HG02970 (cell line): ENCODE data around the gene RGS10.
"Not testable (repeated sequence)": the region's sequence is repeated elsewhere in the genome, so short reads cannot be mapped to it uniquely, and the experiment has no call there.

Source experiments
- ATAC-seq: cut with Tn5 transposase; IDR thresholded peaks from one replicate; pipeline ENCODE4 v1.9.1; 2021; ENCODE audit warnings: mild to moderate bottlenecking, moderate library complexity, moderate number of reproducible peaks; ENCODE audit not compliant: unreplicated experiment, low FRiP score

The RGS10 gene, protein sequence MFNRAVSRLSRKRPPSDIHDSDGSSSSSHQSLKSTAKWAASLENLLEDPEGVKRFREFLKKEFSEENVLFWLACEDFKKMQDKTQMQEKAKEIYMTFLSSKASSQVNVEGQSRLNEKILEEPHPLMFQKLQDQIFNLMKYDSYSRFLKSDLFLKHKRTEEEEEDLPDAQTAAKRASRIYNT

DNA sequence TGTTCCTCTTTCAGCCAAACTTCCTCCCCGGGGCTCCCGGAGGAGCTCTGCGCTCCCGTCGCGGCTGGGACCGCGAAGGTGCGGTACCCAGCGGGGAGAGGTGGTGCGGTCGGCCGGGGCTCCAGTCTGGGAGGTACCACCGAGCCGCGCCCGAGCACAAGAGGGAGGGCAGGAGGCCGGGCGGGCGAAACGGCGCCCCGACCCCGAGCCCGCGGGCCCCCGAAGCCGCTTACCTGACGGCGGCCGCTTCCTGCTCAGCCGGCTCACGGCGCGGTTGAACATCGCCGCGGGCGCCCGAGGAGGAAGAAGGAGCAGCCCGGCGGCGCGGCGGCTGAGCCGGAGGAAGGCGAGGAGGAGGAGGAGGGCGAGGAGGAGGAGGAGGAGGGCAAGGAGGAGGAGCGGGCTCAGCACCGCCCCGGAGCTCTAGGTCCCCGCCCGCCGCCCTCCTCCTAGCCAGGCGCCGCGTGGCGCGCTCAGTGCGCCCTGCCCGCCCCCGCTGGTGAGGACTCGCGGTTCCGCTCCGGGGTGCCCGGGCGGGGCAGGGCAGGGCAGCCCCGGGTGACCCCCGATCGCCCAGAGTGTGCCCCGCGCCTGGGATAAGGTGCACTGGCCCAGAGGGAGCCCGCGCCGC lies at the start of gene RGS10:
TSS of gene RGS10 (minus strand) at position 363 of the 631 bp plus-strand sequence. CDS start at position 282, 81 bp downstream.
- peak; percentile 56 for ATAC-seq

DNA sequence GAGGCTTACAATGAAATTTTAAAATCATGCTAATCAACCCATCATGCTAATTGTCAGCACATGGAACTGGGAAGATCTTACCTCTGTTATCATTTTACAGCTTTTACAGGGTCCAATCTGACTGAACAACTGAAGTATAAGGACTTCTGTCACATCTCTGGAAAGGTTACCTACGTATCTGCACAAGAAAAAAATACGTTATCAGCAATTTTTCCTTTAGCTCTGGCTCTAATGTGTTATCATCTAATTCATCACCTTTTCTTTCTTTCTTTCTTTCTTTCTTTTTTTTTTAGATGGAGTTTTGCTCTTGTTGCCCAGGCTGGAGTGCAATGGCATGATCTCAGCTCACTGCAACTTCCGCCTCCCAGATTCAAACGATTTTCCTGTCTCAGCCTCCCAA lies 45.6 kb upstream of the RGS10 start:
- no peak for ATAC-seq

DNA sequence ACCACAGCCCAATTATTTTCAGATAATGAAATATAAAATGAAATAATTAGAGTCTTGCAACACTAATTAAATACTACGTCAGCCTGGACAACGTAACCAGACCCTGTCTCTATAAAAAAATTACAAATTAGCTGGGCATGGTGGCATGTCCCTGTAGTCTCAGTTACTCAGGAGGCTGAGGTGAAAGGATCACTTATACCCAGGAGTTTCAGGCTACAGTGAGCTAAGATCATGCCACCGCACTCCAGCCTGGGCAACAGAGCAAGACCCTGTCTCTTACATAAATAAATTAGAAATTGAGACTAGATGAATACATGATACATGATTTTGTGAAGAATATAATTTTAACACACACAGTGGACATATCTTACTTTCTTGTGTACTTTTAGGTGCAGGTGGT lies 35.8 kb upstream of the RGS10 start:
- no peak for ATAC-seq

DNA sequence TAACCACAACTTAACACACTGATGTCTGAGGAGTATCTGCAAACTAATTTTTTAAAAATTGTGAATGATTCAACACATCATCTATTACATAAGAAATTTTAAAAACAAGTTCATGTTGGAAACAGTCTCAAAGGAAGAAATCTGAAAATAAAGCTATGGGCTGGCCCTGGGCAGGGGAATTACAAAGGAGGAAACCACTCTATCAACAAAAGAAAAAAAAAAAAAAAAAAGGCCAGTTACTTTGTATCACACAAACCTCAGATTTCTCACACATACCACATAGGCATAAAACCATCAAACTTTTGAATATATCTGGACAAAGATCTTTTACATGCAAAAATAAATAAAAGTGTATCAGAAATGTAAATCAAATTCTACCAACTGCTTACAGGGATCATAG lies 33.5 kb upstream of the RGS10 start:
- no peak for ATAC-seq

DNA sequence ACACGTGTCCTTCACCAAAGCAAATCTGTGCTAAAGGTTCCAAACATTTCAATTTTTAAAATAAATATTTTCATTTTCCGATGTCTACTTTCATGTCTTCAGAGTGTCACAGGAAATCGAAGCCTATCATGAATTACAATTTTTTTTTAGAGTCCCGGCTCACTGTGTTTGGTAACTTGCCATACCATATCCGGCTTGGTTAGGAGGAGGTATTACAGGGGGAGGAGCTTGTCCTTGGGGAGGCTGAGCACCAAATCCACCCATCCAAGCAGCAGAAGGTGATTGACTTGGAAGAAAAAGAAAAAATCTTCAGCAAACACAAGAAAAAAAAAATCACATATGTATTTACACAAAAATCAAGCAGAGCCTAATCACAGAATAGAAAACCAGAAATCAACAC lies 33.0 kb upstream of the RGS10 start:
- no peak for ATAC-seq

DNA sequence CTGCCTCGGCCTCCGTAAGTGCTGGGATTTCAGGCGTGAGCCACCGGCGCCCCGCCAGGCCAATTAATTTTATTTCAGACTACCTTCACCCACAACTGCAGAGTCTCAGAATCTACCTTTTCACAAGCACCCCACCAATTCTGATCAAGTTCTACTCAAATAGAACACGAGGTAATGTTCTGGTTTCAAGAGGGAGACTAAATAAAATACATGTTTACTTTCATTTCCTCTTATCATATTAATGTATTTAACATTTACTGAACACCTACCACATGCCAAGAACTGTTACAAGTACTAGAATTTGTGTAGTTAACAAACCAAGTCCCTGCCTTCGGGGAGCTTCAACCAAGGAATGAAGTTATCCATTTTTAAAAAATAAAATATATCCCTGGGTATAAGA lies 25.5 kb upstream of the RGS10 start:
- no peak for ATAC-seq

DNA sequence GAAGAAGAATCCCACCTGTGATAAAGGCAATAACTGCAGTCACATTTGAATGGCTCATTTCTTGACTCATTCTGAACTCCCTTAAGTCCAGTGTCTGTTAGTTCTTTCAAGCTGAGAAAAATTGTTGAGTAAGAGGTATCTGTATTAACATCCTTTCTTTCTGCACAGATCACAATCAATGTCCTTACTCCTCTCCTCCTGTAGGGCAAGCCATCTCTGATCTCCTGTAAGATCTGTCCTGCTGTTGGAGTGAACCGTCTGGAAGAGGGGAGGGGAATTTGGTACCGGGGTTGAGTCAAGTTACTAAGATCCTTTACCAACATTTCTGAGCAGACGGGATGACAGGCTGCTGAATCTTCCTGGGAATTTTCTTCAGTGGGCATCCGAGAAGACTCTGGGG lies 19.6 kb upstream of the RGS10 start:
- no peak for ATAC-seq

DNA sequence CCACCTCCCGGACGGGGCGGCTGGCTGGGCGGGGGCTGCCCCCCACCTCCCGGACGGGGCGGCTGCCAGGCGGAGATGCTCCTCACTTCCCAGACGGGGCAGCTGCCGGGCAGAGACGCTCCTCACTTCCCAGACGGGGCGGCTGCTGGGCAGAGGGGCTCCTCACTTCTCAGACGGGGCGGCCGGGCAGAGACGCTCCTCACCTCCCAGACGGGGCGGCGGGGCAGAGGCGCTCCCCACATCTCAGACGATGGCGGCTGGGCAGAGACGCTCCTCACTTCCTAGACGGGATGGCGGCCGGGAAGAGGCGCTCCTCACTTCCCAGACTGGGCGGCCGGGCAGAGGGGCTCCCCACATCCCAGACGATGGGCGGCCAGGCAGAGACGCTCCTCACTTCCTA lies 17.0 kb upstream of the RGS10 start:
- not testable (repeated sequence) for ATAC-seq

DNA sequence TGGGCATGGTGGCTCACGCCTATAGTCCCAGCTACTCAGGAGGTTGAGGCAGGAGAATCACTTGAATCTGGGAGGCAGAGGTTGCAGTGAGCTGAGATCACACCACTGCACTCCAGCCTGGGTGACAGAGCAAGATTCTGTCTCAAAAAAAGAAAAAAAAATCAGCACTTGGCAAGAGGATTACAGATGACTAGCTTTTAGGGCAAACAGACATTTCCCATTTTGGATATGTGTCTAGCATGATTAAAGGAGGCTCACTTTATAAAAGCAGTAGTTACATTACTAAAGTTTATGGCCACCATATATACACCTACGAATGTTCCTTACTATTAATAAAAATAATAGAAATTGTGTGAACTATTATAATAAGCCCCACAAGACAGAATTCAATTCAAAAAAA lies 13.6 kb upstream of the RGS10 start:
- not testable (repeated sequence) for ATAC-seq

DNA sequence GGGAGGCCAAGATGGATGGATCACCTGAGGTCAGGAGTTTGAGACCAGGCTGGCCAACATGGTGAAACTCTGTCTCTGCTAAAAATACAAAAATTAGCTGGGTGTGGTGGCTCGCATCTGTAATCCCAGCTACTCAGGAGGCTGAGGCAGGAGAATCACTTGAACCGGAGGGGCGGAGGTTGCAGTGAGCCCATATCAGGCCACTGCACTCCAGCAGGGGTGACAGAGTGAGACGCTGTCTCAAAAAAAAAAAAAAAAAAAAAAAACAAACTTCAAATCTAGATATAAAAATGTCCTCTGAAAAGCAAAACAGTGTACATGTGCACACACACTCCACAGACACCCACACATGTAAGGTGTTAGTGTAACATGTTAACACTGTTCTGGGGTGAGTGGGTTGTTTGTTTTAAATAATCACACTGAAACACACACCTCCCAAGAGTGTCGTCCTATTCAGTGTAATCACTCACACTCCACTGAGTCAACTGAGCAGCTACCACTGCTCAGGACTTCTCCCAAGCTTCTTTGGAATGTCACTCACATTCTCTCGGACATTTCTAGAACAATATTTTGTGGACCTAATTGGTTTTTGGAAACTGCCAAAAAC lies 12.8 kb upstream of the RGS10 start:
- no peak for ATAC-seq

DNA sequence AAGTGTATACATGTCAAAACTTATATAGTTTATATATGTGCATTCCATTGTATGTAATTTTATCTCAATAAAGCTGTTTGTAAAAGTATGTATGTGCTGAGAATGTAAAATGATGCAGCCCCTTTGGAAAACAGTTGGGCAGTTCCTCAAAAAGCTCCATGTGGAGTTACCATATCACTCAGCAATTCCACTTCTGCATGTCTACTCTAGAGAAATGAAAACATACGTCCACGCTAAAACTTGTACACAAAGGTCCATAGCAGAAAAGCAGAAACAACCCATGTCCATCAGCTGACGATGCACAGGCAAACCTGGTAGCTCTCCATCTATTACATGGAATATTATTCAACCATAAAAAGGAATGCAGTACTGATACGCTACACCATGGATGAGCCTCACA lies 8.3 kb upstream of the RGS10 start:
- no peak for ATAC-seq

DNA sequence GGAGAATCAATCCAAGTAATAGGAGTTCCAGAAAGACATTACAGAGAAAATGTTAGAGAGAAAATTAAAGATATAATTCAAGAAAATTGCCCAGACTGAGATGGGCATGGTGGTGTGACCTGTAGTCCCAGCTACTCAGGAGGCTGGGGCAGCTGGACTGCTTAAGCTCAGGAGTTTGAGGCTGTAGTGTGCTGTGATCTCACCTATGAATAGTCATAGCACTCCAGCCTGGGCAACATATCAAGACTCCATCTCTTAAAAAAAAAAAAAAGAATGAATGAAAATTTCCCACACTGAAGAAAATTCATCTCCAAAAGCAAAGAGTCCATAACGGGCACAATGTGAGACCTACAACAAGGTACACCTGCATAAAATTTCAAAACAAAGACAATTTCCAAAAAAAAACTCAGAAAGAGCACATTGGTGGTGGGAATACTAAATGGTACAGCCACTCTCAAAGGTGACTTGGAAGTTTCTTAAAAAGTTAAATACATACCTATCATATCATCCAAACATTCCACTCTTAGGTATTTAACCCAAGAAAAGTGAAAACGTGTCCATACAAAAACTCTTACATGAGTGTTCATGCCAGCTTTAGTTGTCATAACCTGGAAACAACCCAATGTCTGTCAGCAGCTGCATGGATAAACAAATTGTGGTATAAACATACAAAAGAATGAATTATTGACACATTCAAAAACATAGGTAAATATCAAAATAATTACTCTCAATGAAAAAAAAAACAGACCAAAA lies 6.9 kb upstream of the RGS10 start:
- ATAC-seq = no peak

DNA sequence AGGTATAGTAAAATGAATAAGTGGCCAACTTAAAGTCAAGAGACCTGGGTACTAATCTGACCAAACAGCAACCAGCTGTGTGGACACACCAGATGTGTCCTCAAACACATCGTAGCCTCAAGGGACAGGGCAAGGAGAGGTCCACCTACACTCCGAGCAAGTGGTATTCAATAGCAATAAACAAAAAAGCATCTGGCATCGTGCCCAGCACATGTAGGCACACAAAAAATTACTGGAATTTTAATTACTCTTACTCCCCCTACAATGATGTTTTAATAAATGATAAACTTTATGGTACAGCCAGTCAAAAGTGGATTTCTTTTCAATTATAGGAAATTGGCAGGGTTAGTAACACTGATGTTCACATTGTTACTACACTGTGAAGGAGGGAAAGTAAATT lies 3.5 kb upstream of the RGS10 start:
- ATAC-seq = no peak

DNA sequence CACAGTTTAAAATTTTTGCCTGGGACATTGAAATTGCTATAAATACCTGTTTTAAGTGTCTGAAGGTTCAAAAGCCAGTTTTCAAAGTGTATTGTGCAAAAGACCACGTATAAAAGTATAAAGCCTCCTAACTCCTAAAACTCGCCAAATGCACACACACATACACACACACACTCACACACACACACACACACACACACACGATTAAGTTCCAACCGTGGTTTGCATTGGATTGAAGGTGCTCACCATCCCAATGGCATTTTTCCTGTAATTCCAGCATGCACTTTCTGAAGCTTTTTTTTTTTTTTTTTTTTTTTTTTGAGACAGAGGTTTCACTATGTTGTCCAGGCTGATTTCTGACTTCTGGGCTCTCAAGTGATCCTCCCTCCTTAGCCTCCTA lies 2.8 kb upstream of the RGS10 start:
- no peak for ATAC-seq

DNA sequence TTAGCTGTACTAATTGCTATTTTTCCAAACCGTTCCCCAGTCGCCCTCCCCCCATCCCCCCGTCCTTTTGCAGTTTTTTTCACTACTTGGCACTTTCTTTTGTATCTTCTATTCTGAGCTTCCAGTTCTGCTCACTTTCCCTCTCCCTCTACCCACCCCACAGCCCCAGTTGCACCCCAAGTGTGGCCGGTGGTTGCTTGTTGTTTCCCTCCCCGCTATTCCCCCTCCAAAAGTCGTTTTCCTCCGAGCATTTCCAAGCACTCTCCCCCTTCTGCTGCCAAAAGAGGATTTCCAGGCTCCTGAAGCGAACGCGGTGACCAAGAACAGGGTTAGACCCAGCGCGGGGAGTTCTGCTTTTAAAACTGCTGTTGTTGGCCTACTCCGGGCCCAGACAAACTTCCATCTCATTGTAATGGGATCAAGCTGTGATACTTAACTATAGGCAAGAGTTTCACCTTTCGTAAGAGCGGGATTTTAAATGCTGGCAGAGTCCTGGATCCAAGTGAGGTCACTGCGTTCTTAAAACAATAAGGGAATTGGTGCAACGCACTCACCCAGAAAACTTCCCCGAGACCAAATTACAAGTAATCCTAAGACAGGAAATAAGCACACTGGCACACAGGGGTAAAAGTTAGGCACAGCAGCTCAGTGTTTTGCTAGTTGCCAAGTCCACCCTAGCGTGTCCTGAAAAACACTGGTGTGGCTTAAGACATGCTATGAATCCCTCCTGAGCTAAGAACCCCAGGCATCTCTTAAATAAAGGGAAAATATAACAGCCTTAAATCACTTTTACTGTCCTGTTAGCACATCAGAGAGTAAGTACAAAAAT lies 1.5 kb upstream of the RGS10 start:
- ATAC-seq = no peak

DNA sequence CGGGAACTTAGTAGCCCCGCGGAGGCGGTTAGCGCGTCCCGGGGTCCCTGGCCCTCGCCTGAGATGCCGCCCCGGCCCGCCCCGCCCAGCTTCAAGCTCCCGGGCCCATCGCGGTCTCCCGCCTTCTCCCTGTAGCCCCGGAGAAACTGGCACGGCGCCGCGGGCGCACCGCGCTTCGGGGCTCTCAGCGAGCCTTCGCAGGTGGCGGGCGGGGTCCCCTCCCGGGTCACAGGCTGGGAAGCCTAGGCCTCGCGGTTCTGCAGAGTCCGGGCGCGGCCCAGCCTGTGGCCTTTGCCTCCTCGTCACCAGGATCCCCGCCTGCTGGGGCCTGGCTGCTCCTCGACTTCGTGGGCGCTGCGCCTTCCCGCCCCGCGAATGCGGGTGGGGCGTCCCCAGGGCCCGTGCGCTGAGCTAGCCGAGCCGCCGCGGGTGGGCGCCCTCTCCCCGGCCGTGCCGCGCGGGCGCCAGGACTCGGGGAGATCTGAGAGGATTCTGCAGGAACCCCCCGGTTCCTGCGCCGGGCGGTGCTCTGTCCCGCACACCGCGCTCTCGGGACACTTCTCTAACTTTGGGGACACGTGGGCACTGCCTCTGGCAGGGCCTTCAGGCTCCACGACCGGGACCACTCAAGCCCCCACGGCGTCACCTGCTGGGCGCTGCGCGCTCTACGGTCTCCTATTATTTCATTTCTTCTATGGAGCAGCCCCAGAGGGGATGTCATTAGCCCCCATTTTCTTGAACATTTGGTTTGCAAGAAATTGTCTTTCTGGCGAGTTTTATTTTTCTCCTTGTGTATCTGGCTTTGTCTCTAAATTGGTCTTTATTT lies 682 bp upstream of the RGS10 start:
- peak; percentile 40 for ATAC-seq

DNA sequence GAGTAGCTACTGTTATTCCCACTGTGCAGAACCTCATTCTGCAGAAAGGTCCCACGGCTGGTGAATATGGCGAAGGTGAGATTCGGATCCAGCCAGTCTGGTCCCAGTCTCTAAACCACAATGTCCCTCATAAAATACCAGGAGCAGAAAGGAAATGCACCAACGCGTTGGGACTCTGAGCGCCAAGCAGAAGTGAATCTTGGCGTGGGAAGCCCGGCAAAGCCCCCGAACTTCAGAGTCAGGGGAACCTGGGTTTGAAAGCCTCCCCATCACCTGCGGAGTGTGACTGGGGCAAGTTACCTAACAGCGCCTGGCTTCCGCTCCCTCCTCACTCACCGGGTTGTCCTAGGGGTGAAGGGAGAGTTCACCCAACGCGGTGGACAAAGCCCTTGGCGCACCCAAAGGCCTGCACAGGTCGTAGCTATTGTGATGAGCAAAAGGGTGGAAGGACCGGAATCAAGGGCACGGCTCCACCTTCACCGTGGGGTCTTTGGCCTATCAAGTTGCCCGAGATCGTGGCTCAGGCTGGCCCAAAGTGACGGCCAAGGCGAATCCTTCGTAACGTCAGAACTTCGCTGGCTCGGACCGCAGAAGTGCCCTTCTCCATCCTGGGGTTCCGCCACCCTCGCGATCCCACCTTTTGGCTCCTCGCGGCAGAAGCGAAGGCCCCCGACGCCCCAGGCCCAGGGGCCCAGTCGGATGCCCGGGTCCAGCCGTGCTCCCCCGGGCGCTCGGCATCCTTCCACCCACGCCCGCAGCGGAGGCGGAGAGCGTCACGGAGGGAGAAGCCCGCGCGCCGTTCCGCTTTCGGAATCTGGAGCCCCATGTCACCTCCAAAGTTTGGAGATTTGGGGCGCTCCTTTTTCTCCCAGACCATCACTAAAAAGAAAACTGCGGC lies 811 bp downstream of the RGS10 start:
- ATAC-seq = peak; percentile 12

DNA sequence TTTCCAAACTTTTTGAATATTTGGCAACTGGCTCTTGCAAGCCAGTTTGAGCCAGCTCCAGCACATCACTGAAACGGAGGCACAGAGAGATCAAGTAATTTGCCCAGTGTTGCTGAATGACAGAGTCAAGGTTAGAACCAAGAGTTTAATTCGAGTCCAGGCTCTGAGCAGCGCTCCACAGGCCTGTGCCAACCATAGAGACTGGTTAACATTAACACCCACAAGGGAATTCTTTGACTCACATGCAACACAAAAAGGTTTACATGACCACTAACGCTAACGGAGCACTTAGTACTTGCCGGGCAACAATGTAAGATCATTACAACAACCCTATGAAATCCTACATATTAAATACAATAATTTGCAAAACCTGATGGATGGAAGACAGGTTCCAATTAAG lies 1.5 kb downstream of the RGS10 start:
- no peak for ATAC-seq

DNA sequence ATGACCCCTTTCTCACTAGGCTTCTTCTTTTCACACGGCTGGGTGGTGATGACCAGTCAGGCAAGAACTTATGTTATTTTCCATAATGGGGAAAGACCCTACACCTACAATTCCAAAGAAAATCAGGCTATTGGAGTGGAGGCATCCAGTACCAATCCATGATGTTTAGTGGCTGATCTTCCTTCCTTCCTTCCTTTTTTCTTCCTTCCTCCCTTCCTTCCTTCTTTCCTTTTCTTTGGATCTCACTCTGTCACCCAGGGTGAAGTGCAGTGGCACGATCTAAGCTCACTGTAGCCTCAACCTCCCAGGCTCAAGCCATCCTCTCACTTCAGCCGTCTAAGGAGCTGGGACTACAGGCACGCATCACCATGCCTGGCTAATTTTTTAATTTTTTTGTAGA lies 2.5 kb downstream of the RGS10 start:
- no peak for ATAC-seq
